Measurements from ENCODE around the gene MYEF2.
A peak's percentile ranks its signal among the peaks of the same experiment; 100 is the strongest.

MYEF2 gene, protein sequence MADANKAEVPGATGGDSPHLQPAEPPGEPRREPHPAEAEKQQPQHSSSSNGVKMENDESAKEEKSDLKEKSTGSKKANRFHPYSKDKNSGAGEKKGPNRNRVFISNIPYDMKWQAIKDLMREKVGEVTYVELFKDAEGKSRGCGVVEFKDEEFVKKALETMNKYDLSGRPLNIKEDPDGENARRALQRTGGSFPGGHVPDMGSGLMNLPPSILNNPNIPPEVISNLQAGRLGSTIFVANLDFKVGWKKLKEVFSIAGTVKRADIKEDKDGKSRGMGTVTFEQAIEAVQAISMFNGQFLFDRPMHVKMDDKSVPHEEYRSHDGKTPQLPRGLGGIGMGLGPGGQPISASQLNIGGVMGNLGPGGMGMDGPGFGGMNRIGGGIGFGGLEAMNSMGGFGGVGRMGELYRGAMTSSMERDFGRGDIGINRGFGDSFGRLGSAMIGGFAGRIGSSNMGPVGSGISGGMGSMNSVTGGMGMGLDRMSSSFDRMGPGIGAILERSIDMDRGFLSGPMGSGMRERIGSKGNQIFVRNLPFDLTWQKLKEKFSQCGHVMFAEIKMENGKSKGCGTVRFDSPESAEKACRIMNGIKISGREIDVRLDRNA

DNA sequence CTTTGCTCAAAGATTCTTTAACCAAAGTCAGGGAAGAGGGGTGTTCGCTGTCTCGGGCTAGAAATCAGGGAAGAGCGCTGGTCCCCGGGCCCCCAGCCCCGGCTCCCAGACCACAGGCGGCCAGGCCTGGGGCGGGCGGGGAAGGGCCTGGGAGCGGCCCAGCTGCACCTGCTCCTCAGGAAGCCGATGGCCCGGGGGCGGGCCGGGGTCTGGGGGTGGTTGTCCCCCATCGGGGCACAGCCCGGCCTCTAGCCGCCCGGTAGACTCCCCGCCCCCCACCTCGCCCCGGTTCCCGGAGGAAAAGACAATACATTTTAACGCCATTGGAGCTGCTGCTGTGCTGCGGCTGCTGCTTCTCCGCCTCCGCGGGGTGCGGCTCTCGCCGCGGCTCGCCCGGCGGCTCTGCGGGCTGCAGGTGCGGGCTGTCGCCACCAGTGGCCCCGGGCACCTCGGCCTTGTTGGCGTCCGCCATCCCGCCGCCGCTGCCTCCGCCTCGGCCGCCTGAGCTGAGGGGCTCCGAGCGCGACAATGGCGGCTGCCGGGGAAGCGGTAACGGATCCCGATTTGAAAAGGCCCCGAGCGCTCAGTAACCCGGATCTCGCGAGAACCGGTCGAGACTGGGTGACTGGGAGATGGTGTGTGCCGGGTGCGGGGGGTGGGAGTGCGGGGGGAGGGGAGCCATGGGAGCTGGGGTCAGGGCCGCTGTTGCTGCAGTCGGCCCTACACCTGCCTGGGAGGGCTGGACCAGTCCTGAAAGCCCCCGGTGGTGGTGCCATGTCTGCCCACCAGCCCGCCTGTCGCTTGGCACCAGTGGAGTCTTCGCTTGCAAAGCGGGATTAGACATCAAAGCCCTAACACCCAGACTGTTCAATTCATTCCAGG, at the start of gene MYEF2:
Gene MYEF2 (minus strand): TSS at position 530 of the 882 bp plus-strand sequence. CDS start 58 bp downstream, at position 472.
- DNase-seq = peak; percentile 79

DNA sequence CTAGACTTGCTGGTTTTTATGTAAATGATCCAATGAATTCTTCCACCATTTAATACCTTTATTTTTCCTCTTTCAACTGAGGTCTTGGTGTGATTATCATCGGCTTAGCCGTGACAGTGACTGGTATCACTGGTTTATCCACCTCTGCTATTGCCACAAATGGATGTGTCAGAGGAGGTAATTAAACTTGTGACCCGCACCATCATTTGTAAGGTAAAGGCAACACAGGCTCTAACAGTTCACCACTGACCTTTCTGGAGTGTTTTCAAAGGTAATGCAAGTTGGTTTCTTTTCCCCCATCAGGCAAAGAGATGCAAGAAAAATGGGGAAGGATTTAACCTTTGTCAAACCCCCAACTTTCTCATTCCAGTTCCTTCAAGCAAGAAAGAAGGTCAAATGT, 47.7 kb upstream of the MYEF2 start:
- DNase-seq = no peak

DNA sequence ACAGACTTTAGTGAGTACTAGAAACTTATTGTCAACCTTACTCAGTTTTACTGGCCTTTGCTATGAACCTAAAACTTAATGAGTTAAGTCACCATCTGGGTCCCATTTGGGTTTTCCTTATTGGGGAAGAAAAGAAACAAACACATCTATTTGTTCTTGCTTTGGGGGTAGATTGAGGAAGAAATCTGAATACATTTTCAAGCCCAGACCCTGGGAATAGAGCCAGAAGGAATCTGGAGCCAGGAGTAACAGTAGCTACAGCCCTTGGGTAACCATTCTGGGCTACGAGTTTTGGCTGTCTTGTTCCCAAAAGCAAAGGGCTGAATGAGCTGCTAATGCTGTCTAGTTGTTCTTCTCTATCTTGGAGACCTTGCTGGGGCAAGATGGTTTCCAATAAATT, 44.5 kb upstream of the MYEF2 start:
- DNase-seq = no peak

DNA sequence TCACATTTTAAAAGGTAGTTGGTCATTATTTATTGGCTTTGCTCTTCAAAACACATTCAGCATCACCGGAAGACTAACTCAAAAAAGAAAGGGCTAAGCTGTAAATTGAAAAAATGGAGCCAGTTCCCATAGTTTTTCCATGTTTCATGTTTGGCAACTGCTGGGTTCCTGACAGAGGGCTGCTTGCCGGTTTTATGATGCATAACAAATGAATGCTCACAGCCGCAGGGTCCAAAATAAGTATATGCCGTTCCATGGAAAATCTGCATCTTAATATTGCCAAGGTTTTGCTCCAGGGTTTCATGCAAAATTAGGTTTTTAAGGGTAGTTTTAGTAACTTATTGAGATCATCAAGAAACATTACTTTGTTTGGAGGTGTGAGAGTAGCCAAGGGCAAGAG, 43.8 kb upstream of the MYEF2 start:
- DNase-seq = no peak

DNA sequence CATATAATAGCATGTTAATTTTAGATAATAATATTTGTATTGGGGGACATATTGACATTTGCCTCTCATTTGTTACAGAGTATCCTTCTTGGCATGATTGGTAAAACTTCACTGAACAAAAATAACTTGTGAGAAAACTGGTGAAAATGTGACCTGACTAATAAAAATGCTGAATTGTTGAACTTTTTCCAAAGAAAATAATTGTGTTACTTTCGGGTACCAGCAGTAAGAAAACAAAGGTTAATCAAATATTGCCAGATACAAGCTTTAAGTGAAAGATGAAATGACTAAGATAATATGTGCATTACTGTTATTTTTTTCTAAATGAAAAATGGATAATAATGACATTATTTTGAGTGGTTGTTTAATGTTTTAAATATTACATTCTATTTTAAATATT, 43.2 kb upstream of the MYEF2 start:
- no peak for DNase-seq

DNA sequence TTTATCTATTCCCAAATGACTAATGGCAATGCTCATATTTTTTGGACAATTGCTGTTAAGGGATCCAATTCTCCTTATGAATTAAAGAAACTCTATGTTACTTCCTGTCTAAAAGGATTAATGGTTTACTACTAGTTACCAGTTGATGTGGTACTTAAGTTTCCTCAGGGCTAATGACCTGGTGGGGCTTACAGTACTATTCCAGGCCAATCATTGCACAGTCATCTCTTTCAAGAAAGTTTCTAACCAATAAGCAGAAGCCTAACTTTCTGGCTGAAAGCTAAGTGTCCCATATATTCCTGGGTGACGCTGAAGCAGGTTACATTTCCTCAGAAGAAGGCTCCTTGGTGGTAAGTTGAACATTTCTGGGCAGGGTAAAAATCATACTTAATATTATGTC, 27.9 kb upstream of the MYEF2 start, which contains the start of gene SLC12A1:
Gene SLC12A1 (plus strand): TSS at position 322 of the 400 bp plus-strand sequence. CDS start 1,418 bp downstream, outside the sequence.
- no peak for DNase-seq

DNA sequence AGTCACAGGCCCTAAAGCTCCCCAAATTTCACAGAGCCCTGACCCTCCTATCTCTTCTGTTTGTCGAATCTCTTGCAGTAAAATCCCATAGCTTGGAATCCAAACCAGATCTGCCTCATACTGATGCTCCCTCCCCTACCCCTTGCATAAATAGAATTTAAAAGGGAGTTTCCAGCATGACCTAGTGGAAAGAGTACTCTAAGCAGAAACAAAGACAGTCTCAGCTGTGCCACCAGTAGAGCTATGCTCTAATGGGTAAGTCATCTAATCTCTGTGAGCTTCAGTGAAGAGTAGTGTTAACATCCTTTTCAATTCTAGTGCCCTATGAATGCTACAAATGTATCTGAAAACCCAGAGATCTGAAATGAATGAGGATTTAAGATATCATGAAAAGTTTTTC, 24.0 kb upstream of the MYEF2 start:
- no peak for DNase-seq

DNA sequence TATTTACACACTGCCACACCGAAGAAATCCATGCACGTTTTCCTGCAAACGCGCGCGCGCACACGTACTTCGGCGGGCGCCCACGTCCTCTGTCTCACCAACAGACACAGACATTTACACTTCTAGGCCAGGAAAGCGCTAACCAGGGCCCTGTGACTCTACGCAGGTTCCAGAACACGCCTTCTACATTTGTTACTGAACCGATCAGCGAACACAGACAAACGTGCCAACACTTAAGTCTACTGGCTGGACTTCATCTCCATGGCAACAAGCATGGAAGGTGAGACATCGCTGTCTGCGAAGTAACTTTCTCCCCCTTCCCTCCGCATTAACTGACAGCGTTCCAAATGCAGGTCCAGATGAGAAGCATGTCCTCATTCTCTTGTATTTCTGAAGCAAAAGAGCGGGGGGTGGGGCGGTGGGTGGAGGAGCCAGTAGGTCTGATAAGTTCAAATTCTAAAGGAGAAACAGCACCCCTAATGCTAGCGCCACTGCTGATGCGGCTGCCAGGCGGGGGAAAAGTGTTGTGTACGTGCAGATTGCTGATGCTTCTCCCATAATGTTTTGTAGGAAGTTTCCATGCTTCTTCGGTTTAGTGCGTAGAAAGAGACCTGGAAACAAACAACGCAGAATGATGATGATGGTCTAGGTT, 13.6 kb upstream of the MYEF2 start, which contains the start of gene CTXN2:
Gene CTXN2 (plus strand): TSS at position 92 of the 652 bp plus-strand sequence. CDS start 9,636 bp downstream, outside the sequence.
- DNase-seq = no peak

DNA sequence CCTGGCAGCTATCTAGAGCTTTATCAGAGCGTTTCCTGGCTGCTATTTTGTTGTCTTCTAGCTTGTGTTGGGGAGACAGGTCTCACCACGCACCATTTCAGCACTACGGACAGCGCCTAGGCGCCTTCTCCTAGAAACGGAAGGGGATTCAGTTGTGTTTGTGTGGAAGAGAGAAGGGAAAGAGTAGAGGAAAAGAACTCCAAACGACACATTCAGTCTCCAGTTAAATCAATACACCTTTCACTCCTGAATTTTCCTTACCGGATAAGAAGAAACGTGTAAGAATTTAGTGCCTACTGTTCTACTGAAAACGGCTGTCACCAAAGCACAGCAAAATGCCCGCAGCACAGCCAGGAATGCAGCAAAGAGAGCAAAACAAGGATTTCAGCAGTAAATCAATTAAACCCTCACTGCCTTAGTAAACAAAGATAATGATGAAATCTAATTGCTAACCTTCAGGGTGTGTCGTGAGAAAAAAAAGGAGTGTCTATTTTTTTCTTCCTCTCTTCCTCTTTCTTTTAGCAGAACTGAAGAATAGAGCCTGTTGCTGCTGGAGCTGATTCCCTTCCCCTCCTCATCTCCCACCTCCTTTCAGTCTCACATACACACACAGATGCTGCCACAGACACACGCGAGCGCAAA, 13.0 kb upstream of the MYEF2 start:
- peak; percentile 89 for DNase-seq

DNA sequence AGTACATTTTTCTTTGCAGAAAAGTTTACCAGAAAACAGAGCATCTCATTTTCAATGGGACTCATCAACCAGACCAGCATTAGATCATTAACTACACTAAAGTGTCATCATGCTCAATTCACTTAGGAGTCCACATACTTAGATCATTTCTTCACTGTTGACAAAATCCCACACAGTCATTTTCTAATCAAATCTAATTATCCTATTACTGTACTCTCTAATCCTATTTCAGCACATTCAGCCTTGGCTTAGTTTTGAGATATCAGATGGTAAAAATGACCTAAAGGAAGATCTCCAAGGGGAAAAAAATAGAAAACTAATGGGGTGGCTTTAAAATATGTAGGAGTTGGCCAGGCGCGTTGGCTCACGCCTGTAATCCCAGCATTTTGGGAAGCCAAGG, 8.2 kb upstream of the MYEF2 start:
- DNase-seq = no peak

DNA sequence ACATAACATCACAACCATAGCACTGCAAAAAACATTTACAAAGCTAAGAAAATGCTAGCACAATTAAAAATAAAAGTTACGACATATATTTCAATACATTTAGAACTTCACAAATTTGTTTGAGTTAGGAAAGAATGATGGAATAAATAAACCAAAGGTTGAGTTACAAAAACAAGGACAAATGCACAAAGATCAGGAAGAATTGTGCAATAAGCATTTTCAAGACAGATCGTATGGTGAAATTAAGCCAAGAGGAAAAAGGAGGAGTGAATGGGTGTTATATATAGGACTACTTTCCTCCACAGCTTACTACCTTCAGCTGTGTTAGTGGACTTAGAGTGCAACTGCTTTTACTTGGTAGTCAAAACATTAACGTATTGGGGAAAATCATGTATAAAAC, 7.4 kb upstream of the MYEF2 start:
- DNase-seq = no peak

DNA sequence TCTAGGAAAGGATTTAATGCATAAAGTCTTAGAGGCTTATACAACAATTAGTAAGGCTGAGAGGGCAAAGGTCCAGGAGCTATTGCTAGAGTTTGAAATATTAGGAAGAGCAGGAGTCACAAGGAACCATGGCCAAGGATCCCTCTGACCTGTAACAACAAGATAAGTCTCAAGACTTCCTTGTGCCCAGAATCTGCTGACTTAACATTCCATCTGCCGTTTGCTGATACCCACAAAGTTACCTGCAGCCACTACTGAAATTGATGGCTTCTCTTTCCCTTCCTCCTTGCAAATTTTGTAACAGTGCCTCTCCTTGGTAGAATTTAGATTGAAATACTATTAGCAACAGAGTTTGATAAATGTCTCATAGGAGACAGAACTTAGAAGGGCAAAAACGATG, 4.7 kb upstream of the MYEF2 start:
- DNase-seq = no peak

DNA sequence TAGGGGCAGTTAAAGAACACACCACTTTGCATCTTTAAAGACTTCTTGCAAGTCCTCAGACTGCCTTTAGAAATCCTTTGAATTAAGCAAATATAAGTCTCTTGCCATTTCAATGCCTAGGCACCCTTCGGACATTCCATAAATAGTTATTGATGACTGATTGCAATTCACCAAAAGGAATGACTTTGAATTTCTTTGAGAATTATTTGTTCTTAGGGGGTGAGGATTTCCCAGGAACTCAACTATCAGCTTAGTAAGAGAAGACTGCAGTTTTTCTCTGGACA, 495 bp upstream of the MYEF2 start:
- DNase-seq = no peak

DNA sequence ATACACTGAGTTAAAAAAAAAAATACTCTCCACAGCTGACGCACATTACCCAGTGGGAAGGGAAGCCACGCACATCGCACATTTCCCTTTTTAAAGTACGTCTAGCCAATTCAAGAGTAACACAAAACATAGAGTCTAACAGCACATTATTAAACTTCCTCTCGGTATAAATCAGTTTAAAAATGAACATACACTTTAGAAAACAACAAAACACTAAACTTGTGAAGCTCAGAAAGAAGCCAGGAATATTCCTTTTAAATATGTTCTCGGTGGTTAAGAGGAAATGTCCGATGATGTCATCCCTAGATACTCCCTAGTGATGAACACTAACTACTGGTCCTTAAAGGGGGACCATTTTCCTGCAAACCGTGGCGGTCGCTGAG, 721 bp downstream of the MYEF2 start:
- DNase-seq = no peak

DNA sequence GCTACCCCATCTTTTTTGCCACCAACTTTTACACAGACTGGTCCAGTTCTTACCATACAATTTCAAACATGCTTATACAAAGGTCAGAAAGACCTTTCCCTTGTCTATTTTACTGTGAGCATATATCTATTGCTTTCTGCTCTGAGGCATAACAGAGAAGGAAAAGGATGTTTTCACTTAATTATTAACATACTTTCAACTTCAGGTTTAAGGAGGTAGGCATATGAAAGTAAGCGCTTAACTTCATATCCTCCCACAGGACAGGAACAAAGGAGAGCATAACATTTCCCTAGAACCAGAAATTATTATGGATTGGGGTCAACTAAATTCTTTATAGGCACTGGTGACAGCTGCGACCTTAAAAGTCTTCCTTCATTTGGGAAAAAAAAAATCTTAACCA, 1.1 kb downstream of the MYEF2 start:
- no peak for DNase-seq

DNA sequence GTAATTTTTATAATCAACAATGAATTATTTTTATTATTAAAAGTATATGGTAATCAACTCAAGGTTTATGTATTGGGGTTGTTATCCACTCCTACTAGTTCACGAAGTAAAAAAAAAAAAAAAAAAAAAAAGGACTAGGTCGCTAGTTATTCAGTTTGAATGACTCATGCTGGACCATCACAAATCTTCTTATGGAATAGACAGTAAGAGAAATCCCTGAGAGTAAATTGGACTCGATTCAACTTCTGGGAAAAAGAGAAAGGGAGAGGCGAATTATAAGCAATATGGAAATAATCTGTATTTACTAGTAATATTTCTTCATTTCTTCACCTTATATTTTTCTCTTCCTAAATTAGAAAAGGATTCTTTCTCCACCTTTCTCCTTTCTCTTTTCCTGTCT, 2.0 kb downstream of the MYEF2 start:
- no peak for DNase-seq

DNA sequence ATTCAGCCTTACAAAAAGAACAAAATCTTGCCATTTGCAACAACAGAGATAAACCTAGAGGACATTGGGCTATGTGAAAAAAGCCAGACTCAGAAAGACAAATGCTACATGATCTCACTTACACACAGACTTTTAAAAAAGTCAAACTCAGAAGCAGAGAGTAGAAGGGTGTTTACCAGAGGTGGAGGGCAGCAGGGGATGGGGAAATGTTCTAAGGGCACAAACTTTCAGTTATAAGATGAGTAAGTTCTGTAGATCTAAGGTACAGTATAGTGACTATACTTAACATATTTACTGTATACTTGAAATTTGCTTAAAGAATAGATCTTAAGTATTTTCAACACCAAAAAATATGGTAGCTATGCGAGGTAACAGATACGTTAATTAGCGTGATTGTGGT, 3.0 kb downstream of the MYEF2 start:
- DNase-seq = no peak

DNA sequence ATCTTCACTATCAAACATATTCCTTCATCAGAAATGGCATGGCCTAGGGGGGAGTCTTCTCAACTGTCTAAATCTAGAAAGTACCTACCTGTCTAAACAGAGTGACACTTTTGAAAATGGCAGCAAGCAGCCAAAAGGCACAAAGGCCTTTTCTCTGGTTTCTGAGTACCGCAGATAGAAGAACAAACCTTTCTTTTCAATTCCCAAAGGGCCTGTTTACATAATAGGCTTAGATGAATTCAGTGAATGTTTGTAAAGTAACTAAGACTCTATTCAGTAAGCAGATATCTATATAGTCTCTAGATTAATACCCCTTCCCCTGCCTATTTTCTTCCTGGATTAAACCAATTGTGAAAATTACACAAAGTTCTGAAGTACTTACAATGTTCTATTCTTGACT, 7.1 kb downstream of the MYEF2 start:
- no peak for DNase-seq

DNA sequence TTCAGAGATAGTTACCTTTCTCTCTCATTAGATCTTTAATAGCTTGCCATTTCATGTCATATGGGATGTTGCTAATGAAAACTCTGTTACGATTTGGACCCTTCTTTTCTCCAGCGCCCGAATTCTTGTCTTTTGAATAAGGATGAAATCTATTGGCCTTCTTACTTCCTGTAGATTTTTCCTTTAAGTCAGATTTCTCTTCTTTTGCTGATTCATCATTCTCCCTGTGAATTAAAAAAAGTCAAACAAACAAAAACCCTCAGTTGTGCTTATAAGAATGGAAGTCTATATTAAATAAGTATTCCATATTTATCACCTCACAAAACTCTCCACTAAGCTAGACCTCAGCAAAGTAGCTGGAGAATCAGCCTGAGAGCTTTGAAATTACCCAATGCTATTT, 9.5 kb downstream of the MYEF2 start:
- no peak for DNase-seq

DNA sequence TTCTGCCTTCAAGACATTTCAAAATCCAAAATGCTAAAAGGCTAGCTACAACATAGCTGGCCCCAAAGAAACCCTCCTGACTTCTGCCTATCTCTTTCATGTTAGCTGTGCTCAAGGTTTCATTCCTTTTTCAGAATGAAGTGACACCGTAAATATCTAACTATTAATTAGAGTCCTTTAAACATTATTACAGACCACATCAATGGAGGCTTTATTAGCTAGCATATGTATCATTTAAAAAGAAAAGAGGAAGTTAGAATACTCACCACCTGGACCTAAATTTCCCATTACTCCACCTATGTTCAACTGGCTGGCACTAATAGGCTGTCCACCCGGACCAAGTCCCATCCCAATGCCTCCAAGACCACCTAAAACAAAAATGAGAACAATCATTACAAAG, 24.6 kb downstream of the MYEF2 start:
- DNase-seq = no peak

DNA sequence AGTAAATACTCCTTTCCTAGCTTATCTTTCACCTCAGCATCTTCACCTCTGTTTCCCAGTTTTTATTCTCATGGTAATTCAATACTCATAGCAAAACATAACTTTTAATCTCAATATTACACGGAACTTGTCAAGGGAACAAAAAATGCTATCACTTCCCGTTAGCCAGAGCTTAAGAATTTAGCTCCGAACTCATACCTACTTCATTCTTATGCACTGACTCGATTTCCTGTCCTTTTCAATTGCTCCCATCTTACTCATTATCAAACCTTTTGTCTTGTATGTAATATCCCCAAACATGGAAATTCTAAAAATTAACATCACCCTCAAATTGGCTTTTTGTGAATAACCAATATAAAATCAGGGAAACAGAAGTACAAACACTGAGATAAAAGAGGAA, 28.2 kb downstream of the MYEF2 start:
- DNase-seq = no peak

DNA sequence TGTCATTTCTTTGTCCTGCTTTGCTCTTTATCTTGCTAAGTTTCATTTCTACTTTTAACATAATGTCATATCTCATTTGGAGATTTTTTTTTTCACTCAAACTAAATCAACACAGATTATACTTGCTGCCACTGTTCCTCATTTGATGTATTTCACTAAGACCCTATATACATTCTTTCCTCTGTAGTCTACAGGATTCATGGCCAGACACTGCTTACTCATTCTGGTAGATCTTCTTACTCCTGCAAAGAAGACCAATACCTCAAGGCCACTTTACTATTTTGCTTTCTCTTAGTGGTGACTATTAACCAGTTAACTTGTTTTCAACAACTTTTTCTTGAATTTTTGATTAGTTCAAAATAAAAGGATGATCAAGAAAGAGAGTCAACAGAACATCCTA, 30.7 kb downstream of the MYEF2 start:
- DNase-seq = no peak

DNA sequence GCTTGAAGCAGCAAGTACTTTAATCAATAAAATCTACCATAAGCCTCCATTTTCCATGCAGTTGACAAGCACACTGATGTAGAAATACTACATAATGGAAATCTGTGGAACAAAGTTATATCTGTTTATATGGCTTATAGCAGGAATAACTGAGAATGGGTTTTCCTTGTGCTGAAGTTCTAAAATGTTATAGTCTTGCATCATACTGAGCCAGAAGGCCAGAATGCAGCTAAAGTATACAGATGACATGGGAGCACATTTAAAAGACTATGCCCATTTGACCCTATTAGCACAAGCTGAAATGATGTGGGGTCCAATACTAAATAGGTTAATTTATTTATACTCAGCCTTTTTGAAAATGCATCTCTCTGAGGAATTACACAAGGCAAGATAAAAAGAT, 32.2 kb downstream of the MYEF2 start:
- DNase-seq = no peak

Data from right forelimb (tissue), 1 donor.